Stimulated activated CD8-positive, alpha-beta memory T cell treated with anti-CD3 and anti-CD28 coated beads, Interleukin-2, amount 100 ng/mL, for 1 hour (primary cell): ENCODE data around the gene KIF2C.
"Not testable (repeated sequence)": the region's sequence is repeated elsewhere in the genome, so short reads cannot be mapped to it uniquely, and the experiment has no call there.

ENCODE experiments used
- DNase-seq, 2 donors: peaks; one replicate each; pipeline ENCODE4 v3.0.0-alpha.2; 2020; ENCODE audit warnings: low read depth in 2 of 2

The KIF2C gene

DNA sequence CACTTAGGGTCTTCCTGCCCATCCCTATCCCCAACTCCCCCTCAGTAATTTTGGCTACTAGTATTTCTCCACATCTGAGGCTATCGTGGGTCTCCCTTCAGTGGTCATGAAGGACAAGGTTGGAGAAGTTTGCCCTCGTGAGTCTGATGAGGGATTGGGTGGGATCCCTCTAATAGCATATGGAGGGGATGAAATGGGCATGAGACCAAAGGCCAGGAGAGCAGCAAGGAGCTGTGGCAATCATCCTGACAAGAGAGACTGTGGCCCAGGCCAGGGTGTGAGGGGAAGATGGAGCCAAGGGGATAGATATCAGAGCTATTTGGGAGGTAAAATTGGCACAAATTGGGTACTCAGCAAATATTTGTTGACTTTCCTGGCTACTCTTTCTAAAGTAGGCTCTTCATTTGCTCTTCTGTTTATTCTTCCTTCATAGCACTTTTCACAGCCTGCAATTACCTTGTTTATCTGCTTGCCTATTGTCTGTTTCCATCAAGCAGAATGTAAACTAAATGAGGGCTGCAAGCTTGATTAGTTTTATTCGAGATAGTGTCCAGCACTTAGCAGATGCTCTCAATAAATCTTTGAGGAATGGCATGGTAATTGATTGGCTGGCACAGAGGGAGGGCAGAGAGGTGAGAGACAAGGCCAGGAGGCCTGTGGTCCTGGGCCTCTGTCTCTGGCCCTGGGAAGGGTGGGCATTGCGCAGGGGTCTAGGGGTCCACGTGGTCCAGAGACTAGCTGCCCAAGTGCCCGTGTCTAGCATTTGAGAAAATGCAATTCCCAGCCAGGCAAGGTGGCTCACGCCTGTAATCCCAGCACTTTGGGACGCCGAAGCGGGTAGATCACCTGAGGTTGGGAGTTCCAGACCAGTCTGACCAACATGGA lies 59.1 kb downstream of the KIF2C start:
- no peak for DNase-seq

DNA sequence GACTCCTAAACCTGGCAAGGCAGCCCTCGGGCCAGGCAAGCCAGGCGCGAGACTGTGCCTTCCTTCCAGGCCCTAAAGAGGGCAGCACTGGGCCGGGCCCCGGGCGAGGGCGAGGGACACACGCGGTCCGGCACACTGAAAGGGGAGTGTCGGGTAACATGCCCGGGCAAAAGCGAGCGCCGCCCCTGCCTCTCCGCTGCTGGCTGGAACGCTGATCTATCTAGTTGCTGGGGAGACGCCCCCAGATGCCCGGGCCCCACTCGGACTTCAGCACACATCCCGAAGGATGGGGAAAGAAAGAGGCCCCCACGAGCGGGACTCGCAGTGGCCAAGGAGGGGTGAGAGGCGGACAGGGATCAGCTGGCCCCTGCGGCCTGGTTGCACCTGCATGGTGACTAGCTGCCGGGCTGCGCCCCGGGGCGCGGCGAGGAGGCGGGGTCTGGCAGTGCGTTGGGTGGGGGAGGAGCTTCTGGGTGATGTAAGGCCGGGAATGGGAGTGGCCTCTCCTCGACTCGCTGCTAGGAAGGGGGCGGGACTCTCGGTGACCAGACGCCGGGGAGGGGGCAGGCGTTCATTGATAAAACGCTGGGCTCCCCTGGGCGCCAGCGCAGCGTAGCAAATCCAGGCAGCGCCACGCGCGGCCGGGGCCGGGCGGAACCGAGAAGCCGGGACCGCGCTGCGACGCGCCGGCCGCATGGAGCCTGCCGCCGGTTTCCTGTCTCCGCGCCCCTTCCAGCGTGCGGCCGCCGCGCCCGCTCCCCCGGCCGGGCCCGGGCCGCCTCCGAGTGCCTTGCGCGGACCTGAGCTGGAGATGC lies 60.3 kb downstream of the KIF2C start, which contains the start of gene PLK3:
TSS of gene PLK3 (plus strand) at position 608 of the 815 bp plus-strand sequence. CDS start at position 695, 87 bp downstream.
- DNase-seq: peak; percentile 96 to 98

DNA sequence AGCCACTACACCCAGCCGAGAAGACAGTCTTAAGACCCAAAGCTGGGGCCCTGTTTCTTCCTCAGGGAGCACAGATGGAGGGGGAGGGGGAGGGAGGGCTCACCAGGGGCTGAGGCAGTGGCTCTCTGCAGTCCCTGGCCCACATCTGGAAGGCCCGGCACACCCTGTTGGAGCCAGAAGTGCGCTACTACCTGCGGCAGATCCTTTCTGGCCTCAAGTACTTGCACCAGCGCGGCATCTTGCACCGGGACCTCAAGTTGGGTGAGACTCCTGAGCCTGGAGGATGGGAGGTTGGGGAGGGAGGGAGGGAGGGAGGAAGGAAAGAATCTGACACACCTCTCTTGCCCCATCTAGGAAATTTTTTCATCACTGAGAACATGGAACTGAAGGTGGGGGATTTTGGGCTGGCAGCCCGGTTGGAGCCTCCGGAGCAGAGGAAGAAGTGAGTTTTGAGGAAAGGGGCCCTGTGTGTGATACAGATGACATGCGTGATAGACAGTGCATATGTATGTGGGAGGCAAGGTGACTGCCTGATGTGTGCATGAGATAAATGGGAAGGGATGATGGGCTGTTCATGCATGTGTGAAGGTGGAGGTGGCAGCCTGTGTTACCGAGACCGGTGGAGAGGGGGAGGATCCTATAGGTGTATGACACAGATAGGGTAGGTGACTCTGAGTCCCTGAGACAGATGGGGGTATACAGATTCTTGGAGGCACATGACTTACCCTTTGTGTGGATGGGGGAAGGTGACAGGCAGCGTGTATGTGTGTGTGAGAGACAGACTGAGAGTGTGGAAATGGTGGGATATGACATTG lies 62.1 kb downstream of the KIF2C start:
- no peak for DNase-seq

DNA sequence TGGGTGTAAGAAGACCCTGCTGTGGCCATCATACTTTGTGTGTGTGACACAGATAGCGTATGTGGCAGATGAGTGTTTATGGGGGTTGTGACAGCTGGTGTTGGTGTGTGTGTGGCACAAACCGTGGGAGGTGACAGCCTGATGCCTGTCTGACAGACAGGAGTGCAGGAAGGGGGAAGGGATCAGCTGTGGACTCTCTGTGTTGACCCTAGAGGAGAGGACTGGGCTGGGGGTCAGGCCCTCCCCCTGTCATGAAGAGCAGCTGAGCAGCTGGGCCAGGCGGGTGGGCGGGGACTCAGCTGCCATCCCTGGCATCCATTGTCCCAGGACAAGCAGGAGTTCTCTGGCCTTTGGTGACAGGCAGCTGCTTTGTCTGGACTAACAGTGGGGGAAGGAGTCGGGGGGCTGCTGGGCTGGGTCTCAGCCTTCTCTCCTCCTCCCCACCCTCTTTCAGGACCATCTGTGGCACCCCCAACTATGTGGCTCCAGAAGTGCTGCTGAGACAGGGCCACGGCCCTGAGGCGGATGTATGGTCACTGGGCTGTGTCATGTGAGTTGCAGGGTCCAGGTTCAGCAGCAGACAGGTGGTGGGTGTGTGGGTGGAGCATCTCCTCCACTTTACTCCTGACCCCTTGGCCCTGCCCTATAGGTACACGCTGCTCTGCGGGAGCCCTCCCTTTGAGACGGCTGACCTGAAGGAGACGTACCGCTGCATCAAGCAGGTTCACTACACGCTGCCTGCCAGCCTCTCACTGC lies 62.8 kb downstream of the KIF2C start:
- DNase-seq: no peak

- no peak for DNase-seq
Measured at GRCh38 chr1:44803062-44803311, 63.4 kb downstream of the KIF2C start.

DNA sequence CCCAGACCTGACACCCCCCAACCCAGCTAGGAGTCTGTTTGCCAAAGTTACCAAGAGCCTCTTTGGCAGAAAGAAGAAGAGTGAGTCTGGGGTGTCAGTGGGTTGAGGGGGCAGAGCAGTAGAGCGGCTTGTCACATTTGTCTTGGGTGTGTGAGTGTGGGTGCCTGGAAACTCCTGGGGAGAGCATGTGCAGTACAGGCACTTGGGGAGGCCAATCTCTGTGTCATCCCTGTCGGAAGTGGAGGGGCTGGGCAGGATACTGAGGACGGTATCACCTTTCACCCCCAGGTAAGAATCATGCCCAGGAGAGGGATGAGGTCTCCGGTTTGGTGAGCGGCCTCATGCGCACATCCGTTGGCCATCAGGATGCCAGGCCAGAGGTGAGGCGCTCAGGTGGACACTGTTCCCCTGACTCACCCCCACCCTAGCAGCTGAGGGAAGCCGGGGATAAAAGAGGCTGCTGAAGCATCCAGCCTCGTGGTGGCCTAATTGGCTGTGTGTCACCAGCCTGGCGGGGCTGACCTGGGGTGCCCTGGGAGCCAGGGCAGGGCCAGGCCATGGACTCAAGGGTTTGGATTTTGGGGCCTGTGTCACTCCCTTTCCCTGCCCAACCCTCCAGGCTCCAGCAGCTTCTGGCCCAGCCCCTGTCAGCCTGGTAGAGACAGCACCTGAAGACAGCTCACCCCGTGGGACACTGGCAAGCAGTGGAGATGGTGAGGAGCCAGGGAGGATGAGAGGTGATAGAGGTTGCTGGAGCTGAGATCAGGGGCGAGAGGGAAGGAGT lies 63.9 kb downstream of the KIF2C start:
- no peak for DNase-seq

DNA sequence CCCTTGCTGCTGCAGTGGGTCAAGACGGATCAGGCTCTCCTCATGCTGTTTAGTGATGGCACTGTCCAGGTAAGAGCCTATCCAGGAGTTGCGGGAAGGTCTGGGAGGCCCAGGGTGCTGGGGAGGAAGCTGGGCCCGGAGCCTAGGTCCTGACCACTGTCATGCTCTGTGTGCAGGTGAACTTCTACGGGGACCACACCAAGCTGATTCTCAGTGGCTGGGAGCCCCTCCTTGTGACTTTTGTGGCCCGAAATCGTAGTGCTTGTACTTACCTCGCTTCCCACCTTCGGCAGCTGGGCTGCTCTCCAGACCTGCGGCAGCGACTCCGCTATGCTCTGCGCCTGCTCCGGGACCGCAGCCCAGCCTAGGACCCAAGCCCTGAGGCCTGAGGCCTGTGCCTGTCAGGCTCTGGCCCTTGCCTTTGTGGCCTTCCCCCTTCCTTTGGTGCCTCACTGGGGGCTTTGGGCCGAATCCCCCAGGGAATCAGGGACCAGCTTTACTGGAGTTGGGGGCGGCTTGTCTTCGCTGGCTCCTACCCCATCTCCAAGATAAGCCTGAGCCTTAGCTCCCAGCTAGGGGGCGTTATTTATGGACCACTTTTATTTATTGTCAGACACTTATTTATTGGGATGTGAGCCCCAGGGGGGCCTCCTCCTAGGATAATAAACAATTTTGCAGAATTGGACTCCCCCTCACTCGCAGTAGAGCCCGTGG lies 65.8 kb downstream of the KIF2C start:
- DNase-seq: no peak

- DNase-seq: no peak
Measured at GRCh38 chr1:44806025-44806703, 66.5 kb downstream of the KIF2C start.

DNA sequence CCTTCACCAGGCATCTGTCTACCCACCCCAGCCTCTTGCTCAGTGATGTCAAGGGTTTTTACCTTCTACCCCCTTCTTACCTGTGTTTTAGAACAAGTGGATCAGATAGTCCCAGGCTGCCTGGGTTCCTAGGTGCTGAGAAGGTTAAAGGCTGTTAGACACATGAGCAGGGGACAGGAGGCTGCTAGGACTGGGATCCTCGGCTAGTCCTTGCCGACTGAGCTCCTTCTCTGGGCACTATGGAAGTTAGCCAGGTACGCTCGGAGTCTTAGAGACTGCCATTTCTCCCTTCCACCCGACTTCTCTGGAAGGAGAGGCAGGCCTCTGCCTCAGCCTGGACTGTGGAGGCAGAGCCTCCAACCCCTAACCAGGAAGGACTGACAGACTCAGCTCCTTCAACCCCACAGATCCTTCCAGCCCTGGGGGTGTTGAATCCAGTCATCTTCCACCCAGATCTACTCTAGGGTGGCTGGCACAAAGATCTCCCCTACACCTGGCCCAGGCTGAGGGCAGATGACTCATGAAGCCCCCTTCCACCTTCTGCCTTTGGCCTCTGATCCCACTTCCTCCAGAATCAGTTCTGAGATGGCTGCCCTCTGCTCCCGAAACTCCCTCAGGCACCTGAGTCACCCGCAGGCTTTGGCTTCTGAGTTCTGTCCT lies 67.2 kb downstream of the KIF2C start, which contains the start of gene DYNLT4:
TSS of gene DYNLT4 (minus strand) at position 648 of the 660 bp plus-strand sequence. CDS start 683 bp downstream, outside the sequence.
- DNase-seq: no peak

- peak; percentile 75 to 82 for DNase-seq
Measured at GRCh38 chr1:44807364-44808062, 67.9 kb downstream of the KIF2C start.

- DNase-seq: no peak
Measured at GRCh38 chr1:44808063-44808937, 68.7 kb downstream of the KIF2C start, which contains the start of gene BTBD19. BTBD19 (plus strand) TSS chr1:44808523; CDS start chr1:44808821, 298 bp downstream.

DNA sequence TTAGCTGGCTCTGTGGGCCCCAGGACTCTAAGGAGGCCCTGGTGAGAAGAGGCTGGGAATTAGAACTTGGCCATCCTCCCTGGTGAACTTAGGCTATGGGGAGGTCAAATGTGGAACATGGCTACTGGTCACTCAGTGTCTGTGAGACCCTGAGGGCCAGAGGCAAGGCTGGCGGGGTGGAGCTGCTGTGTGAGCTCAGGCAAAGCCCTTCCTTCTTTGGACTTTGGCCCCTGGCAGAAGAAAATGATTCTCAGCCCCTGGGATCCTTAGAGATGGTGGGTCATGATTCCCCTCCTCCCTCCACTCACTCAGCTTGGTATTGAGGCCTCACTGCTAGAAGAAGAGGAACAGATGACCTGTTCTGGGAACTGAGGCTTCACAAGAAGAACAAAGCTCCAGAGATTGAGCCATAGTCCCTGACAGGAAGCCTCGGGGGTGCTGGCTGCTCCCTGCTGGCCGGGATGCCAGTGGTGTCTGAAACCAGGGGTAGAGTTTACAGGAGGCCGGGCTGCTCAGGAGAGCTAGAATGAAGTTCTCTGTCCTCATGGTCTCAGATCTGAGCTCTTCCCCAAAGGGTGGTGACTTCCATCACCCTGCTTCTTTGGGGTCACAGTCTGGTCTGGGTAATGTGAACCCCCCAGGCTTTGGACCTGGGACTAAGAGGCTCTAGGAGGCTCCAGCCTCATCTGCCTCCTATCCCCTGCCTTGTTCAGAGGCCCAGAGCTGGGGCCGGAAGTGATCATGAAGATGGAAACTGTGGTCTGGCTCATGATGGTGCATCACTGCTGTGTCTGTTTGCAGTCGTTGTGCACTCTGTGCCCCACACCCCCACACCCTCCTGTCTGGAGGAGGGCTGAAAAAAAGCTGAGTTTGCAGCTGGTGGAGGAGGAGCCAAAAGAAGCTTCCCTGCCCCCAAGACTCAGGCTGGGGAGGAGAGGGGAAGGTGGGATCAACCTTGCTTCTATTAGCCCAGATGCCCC lies 69.6 kb downstream of the KIF2C start:
- peak; percentile 69 to 73 for DNase-seq

- no peak for DNase-seq
Measured at GRCh38 chr1:44810101-44810761, 70.6 kb downstream of the KIF2C start.

DNA sequence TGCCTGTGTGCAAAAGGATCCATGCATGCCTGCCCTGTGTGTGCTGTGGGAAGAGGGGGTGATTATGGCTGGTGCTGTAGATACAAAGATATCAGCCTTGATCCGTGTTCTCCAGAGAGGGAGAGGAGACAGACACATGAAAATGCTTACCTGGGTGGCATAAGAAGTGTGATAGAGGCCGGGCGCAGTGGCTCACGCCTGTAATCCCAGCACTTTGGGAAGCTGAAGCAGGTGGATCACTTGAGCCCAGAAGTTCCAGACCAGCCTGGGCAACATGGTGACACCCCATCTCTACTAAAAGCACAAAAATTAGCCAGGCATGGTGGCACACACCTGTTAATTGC lies 71.1 kb downstream of the KIF2C start:
- DNase-seq: not testable (repeated sequence)

GRCh38 chr1:44811234-44811633 lies 71.6 kb downstream of the KIF2C start:
- no peak for DNase-seq
